HTR-8/SVneo (cell line): Measurements from ENCODE around the gene MYH3.
A peak's percentile ranks its signal among the peaks of the same experiment; 100 is the strongest.
"Not testable (repeated sequence)": the region's sequence is repeated elsewhere in the genome, so short reads cannot be mapped to it uniquely, and the experiment has no call there.

Experiments used
- DNase-seq: peaks from one replicate; pipeline ENCODE4 v3.0.0; 2011; ENCODE audit warnings: low spot score, mixed read lengths; ENCODE audit not compliant: insufficient read length
- FAIRE-seq: peaks from 2 replicates; lab custom pipeline; 2011; peaks lifted over from hg19 to GRCh38; lab: Jason Lieb, UNC

MYH3 gene

GRCh38 chr17:10657148-10657547 lies at the start of gene MYH3:
Gene MYH3, minus strand, starts transcription at chr17:10657309. Its CDS starts 2,245 bp downstream, at chr17:10655064.
- FAIRE-seq (no peak), DNase-seq (no peak)

DNA sequence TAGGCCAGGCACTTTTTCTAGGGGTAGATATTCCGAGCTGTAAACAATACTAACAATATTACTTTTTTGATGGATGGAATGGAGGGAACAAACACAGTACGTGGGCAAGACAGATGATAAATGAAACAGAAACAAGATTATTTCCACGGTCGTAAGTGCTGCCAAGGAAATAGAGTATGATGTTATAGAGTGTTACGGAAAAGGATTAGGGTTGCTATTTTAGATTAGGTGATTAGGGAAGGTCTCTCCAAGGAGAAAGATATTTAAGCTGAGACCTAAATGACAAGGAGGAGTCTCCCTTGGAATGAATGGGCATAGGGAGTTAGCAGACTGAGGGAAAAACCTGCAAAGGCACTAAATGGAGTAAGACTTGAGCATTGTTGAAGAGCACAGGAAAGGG lies 48.6 kb upstream of the MYH3 start:
- FAIRE-seq, result no peak
- no peak for DNase-seq

- no peak for FAIRE-seq
- no peak for DNase-seq
These were observed 45.5 kb upstream of the MYH3 start for GRCh38 chr17:10702574-10702973.

DNA sequence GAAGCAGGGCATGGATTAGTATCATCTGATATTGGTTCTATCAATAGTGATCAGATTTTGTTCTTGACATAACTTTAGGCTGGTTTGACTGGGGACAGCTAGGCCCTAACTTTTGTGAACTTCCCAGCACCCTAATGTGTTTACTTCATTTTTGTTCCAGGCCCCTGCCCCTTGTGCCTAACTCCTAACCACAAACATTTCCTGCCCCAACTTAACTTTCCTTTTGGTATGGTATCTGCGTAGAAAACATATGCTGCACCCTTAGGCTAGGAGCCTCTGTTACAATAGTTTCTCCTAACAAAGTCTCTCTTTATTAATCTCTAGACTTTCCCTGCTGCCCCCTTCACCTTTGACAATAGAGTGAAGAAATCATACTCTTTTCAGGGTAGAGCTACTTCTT lies 42.7 kb upstream of the MYH3 start:
- DNase-seq, result no peak
- FAIRE-seq, result no peak

DNA sequence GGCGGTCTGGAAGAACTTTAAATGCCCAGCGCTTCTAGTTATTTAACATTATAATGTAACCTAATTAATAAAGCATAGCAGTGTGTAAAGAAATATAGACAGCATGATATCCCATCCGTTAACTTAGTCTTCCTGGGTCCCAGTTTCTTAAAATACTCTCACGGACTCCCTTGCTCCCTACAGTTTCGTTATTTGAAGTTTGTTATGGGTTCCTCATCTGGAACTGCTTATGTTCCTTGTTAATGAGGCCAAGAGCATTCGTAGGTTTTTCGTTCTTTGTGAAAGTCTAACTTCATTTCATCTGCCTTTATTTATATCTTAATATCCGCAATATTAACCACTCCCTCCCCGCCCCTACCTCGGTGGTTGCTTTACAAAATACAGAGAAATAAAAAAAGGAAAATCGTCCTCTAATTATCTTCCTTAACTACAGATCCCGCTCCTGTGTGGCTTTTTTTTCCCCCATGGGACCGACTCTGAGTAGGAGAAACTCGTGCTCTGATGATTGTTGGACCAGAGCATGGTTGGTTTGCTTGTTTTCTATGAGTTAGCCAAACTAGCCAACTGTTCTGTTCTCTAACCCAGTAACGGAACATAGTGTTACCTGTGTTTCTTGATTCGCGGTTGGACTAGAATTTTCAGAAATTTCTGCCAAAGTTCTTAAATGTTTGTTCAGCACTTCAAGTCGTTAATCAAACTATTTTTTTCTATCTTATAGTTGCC lies 41.1 kb upstream of the MYH3 start:
- no peak for FAIRE-seq
- no peak for DNase-seq

DNA sequence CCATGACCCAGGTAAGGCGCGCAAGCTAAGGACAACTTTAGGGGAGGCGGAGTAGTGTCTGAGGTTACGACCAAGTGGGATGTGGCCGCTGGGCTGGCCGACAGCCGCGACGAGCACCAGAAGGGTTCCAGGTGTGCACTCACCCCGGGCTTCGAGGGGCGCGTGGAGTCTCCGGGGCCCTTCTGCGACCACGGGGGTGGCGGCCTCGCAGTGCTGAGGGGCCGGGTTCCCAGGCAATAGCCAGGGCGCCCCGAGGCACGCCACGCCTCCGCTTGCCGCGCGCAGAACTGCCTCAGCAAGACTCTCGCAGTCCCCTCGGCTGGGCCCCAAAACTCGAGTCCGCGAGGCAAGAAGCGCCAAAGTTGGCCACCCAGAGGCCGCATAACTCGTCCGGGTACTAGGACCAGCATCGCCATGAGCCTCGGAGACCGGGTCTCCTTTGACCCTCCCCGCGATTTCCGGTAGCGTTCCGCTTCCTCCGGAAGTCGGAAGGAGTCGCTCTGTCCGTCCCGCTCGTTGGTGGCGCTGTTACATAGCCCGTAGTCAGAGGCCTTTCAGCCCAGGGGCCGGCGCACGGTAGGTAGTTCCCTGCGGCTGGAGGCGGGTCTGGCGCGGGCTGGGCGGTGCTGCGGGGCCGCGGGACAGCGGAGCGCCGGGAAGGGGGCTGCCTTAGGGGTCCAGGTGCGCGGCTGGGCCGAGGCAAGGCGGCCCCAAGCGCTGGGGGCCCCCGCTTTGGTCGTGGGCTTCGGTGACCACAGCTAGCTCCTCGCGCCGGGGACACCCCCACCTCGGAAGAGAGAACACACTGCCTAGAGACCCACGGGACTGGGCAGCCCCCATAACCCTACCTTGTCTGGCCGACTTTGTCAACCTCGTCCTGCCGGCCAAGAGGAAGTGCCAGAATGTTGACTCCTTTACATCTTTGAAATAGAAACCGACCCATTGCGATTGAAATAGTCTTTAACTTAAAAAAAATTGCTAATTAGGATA lies 40.3 kb upstream of the MYH3 start, which contains the start of the genes ADPRM and SCO1:
Gene ADPRM (plus strand): TSS at position 503 of the 990 bp plus-strand sequence. CDS start 7,333 bp downstream, outside the sequence.
Gene SCO1 (minus strand): TSS at position 442 of the 990 bp plus-strand sequence. CDS start 26 bp downstream, at position 416.
- DNase-seq (peak; percentile 90), FAIRE-seq (no peak)

- FAIRE-seq, DNase-seq: not testable (repeated sequence)
These were observed 38.8 kb upstream of the MYH3 start for GRCh38 chr17:10695875-10696407.

DNA sequence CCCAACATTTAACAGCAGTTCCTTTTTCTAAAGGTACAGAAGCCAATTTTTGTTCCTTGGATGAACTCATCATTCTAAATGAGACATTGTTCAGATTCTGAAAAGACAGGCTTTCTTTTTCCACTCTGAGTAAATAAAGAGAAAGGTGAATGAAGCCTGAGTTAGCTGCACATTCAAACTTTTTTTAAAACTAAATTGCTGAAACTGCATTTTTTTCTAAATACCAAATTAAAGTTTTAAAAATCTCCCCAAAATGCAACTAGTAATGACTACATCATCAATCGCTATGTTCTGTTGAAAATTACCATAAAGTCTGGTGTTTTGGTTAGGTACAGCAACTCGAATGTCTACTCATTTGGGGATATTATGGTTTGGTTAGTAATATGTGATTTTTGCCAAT lies 30.4 kb upstream of the MYH3 start:
- no peak for DNase-seq
- no peak for FAIRE-seq

DNA sequence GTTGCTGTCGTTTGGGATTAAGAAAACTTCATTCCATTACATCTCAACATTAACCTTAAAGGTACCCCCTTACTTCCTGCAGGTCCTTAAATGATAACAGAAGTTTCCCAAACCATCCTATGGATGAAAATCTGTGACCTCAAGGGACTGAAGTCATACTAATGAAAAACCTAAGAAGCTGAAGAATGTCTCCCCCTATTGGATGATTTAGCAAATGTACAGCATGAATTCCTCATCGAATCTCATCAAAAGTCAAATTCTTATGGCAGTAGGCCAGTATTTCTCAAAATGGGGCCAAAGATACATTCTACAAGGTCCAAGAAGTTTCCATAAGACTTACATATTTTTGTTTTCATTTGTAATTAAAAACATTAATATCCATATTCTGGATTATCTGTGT lies 26.7 kb upstream of the MYH3 start:
- no peak for FAIRE-seq
- DNase-seq, result peak; percentile 15

- peak; percentile 29 for DNase-seq
- no peak for FAIRE-seq
These were observed 24.8 kb upstream of the MYH3 start for GRCh38 chr17:10681866-10682446.

DNA sequence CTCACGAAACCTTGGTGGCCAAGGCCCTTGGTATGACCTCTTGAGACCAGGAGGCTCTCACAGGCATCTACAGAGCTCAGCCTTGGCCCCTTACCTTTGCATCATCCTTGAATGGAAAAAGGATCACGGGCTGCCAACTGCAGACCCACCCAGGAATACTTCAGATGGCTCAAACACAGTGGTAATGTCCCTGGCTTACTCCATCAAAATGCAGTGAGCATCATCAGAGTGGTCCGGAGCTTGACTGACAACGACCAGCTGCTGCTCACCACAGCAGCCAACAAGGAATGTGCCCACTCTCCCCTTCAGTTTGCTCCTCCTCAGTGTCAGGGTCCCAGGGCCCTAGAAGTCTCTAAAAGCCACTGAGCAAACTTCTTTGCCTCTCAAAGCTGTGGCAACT lies 17.6 kb upstream of the MYH3 start:
- no peak for DNase-seq
- no peak for FAIRE-seq

GRCh38 chr17:10673312-10673711 lies 16.2 kb upstream of the MYH3 start:
- DNase-seq (no peak), FAIRE-seq (no peak)

- DNase-seq (peak; percentile 45), FAIRE-seq (no peak)
These were observed 11.7 kb upstream of the MYH3 start for GRCh38 chr17:10668775-10669174.

DNA sequence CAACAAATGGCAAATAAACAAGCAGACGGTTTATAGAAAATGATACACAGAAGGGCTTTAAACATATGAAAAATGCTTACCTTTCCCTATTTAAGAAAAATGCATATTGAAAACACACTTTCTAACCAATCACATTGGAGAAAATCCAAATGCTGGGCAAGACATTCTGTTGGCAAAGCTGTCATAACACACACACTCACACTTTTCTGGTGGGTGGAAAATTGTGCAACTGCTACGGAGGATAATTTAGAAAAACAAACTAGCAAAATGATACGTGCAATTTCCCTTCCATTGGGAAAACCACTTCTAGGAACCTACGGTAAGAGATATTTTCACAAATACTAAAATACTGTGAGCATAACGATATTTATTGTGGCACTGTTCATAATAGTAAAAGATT lies 9.8 kb upstream of the MYH3 start:
- DNase-seq (no peak), FAIRE-seq (no peak)

GRCh38 chr17:10664571-10664970 lies 7.5 kb upstream of the MYH3 start:
- DNase-seq (no peak), FAIRE-seq (no peak)

DNA sequence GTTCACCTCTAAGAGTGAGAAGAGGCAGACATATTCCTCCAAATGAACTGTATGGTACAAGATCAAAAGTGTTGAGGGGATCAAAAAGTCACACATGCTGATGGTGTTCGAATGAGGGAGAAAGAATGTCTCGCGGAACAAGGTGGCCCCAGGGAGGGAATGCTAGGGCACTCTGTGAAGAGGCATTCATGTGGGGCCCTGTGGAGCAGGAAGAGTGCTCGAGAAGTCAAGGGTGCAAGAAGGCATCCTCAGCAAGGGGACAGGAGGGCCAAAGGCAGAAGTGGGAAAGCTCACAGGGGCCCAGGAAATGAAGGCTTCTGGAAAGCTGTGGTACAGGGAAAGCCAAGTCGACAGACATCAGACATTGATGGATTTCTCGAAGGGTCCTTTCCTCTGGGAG lies 6.1 kb upstream of the MYH3 start:
- DNase-seq, result no peak
- no peak for FAIRE-seq

GRCh38 chr17:10661437-10661836 lies 4.3 kb upstream of the MYH3 start:
- no peak for FAIRE-seq

GRCh38 chr17:10657879-10658278 lies 770 bp upstream of the MYH3 start:
- DNase-seq, result no peak
- FAIRE-seq, result no peak

More at GRCh38 chr17:10661437-10661836, 4.3 kb upstream of the MYH3 start:
- DNase-seq, result no peak

DNA sequence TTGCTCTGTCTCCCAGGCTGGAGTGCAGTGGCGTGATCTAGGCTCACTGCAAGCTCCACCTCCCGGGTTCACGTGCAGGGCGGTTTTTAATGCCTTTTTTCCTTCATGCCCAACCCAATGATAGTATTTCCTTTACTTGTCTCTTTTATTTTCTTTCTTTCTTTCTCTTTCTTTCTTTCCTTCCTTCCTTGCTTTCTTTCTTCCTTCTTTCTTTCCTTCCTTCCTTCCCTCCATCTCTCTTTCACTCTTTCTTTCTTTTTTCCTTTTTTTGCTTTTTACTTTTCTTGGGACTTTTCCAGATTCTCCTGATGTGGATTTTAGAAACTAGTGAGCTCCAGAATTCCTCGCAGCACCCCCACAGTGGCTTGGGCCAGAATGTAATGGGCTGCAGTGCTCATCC lies 3.1 kb downstream of the MYH3 start:
- DNase-seq, result no peak
- FAIRE-seq, result no peak

GRCh38 chr17:10652984-10653659 lies 4.0 kb downstream of the MYH3 start:
- DNase-seq, result no peak
- FAIRE-seq, result no peak
